Transverse colon (tissue), 4 donors: ENCODE data around the gene RCC2. TPM values are rescaled to one million over a fixed set of nuclear protein-coding genes. Genes with fewer than 3 reads are reported as not detected.

ENCODE experiments used
- DNase-seq: peaks from one replicate; pipeline ENCODE4 v3.0.0-alpha.2; 2019
- H3K27ac ChIP-seq, 4 donors: fragments of 200-600 bp; sonication (generic); 2 replicates each; pipeline ENCODE4 v1.5.1; 2016 to 2018; ENCODE audit warnings: inconsistent platforms in 4 of 4
- H3K27me3 ChIP-seq: fragments of 200-600 bp; sonication (generic); 2 replicates; pipeline ENCODE4 v1.5.1; 2017; ENCODE audit warnings: inconsistent platforms
- H3K36me3 ChIP-seq, 4 donors: fragments of 200-600 bp; sonication (generic); 2 replicates each; pipeline ENCODE4 v1.5.1; 2017 to 2019; ENCODE audit warnings: inconsistent platforms in 4 of 4
- H3K4me1 ChIP-seq, 4 donors: fragments of 200-600 bp; sonication (generic); 2 replicates each; pipeline ENCODE4 v1.5.1; 2017 to 2020; ENCODE audit warnings: inconsistent platforms in 4 of 4
- H3K4me3 ChIP-seq, 4 donors: fragments of 200-600 bp; sonication (generic); 1 replicate in 1 of 4; 2 replicates in 3 of 4; pipeline versions ENCODE4 v1.5.1 to v1.6.1; 2017 to 2019; ENCODE audit warnings: inconsistent platforms in 4 of 4
- H3K9me3 ChIP-seq, 2 donors: fragments of 200-600 bp; sonication (generic); 2 replicates each; pipeline ENCODE4 v1.5.1; 2017 to 2019; ENCODE audit warnings: inconsistent platforms in 2 of 2
- EP300 ChIP-seq: sonication (generic); formaldehyde crosslinking; IDR thresholded peaks from one replicate; pipeline ENCODE4 v1.6.1; 2017; ENCODE audit warnings: antibody characterized with exemption, low read depth
- POLR2A ChIP-seq: fragments of 450-650 bp; IDR thresholded peaks from one replicate; pipeline ENCODE4 v1.6.1; 2016; ENCODE audit warnings: antibody characterized with exemption, mild to moderate bottlenecking, moderate library complexity
- POLR2AphosphoS5 ChIP-seq, 3 donors: sonication (generic); formaldehyde crosslinking; IDR thresholded peaks; one replicate each; pipeline ENCODE4 v1.6.1; 2016; ENCODE audit warnings: antibody characterized with exemption in 3 of 3
- WGBS, 2 donors: methylation state at CpG; one replicate each; pipeline ENCODE4 v1.1.5; 2018; ENCODE audit warnings: low coverage in 1 of 2; 5-methylcytosine and 5-hydroxymethylcytosine counted together
- in situ Hi-C, 4 donors: fragments of 200-750 bp; cut with MboI; loops; one replicate each; pipeline versions ENCODE4 v1.15.0 to v1.15.1; 2017; ENCODE audit warnings: low sequenced_read_pairs in 3 of 4, low pct_ligation_motif_present in 1 of 4, low pct_unique_long_range_greater_than_20kb in 1 of 4
- intact Hi-C: fragments of 100-400 bp; cut with DNase I; formaldehyde crosslinking; loops from one replicate; pipeline ENCODE4 v1.15.1; 2023; ENCODE audit warnings: low total_unique reads
- total RNA-seq, 4 donors: library from RNA; depleted of rRNA; stranded (reverse); fragments of >200 nt; gene quantifications; one replicate each; pipeline ENCODE4 v1.1.0, GENCODE V29; 2016
- TF ChIP-seq, protein P1 (sequence below), 5 experiments: fragments of 200-600 bp in 3 of 5; fragments of 450-650 bp in 2 of 5; sonication (generic) in 3 of 5; IDR thresholded peaks; 1 replicate in 2 of 5; 2 replicates in 3 of 5; pipeline ENCODE4 v1.5.1; 2016 to 2017; ENCODE audit warnings: antibody characterized with exemption in 5 of 5, inconsistent platforms in 3 of 5, mild to moderate bottlenecking in 2 of 5, moderate library complexity in 1 of 5

RCC2 gene
- total RNA-seq, 4 donors from 2014 or later = 22.0 to 82.2 (median 25.3) TPM

DNA sequence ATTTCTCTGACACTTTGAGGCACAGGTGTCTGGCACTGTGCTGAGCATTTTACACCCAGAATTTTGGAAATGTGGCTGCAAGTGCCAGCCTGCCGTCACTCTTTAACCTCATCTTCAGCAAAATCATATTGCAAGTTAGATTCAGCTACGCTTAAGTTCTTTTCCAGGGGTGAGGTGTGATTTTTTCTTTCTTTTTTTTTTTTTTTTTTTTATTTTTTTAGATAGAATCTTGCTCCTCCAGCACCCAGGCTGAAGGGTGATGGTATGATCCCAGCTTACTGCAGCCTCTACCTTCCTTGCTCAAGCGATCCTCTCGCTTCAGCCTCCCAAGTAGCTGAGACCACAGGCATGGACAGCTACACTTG, 2.5 kb upstream of the RCC2 start:
- intact Hi-C loops = no loop called here
- Histone ChIP-seq H3K36me3 (no peaks in the 10 kb centered on the region), H3K27ac (no peak overlapping the region), H3K27me3 (no peaks in the 10 kb centered on the region), H3K9me3 (no peaks in the 10 kb centered on the region), H3K4me1 (peaks cover 6 to 20% (median 10%) of the 10 kb centered on the region in 4 donors), H3K4me3 (no peak overlapping the region)
- TF ChIP-seq, protein P1, sequence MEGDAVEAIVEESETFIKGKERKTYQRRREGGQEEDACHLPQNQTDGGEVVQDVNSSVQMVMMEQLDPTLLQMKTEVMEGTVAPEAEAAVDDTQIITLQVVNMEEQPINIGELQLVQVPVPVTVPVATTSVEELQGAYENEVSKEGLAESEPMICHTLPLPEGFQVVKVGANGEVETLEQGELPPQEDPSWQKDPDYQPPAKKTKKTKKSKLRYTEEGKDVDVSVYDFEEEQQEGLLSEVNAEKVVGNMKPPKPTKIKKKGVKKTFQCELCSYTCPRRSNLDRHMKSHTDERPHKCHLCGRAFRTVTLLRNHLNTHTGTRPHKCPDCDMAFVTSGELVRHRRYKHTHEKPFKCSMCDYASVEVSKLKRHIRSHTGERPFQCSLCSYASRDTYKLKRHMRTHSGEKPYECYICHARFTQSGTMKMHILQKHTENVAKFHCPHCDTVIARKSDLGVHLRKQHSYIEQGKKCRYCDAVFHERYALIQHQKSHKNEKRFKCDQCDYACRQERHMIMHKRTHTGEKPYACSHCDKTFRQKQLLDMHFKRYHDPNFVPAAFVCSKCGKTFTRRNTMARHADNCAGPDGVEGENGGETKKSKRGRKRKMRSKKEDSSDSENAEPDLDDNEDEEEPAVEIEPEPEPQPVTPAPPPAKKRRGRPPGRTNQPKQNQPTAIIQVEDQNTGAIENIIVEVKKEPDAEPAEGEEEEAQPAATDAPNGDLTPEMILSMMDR (IDR thresholded peaks at IDR 0.05) = no peak
- no peak for TF ChIP-seq EP300
- TF ChIP-seq POLR2A = no peak
- no peak for TF ChIP-seq POLR2AphosphoS5 (IDR thresholded peaks at IDR 0.05)
- no peak for DNase-seq
- in situ Hi-C loops = no loop called here
- WGBS, 2 donors = 86% methylated on average over 4 of the region's 4 CpGs; no CpG with 5 or more reads in 1 of the 2 donors

DNA sequence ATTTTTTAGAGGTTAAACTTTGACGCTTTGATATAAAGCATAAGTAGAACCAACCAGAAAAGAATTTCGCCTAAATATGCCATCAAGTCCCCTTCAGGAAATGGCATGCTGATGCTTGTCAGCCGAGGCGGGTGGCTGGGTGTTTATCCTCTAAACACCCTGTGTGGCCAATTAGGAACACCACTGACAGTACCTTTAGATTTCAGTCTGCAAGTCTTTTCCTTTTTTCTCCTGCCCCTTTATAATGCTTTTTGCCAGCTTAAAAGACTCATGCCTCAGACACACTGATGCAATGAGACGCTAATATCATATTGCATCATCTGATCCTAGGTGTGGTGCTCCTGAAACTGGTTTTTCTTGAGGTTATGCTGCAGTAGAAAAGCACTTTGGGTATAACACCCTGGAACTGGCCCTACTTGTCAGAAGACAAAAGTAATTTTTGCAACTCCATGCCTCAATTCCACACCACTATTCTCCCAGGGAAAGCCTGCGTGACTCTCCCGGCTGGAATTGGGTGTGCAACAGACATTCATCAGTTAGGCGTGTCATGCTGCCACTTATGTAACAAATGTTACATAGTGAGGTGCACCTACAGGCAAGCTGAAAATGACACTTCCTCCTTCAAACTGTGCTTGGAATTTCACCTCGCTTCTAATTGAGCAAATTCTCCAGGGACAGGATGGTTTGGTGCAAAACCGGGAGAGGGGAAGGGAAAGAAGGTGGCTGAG, 2.0 kb upstream of the RCC2 start:
- Histone ChIP-seq H3K4me3 (no peak overlapping the region), H3K27me3 (no peaks in the 10 kb centered on the region), H3K36me3 (no peaks in the 10 kb centered on the region), H3K27ac (no peak overlapping the region), H3K9me3 (no peaks in the 10 kb centered on the region), H3K4me1 (peaks cover 8 to 26% (median 16%) of the 10 kb centered on the region in 4 donors)
- 55 to 61% methylated on average over 4 to 10 of the region's 10 CpGs for WGBS, 2 donors
- intact Hi-C loops (no loop called here), in situ Hi-C loops (no loop called here)
- DNase-seq = no peak
- TF ChIP-seq, protein P1 (IDR thresholded peaks at IDR 0.05) = peak in 2 of 5 experiments; percentile 18 to 37
- TF ChIP-seq POLR2AphosphoS5 (IDR thresholded peaks at IDR 0.05) (no peak), EP300 (no peak)

DNA sequence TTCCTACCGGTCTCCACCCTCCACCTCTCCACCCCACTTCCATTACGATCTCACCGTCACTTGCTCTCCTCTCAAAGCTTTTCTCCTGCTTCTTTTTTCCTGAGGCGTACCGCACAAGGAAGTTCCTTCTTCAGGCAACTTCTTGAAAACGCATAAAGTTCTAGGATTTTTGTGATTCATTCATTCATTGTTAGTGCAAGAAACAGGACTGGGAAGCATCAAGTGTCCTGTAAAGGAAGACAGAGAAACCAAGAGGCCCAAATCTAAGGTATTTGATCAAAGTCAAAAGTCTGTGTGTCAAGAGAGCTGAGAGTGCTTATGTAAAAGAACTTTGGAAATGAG, 1.3 kb upstream of the RCC2 start:
- Histone ChIP-seq H3K27ac (no peak overlapping the region), H3K9me3 (no peaks in the 10 kb centered on the region), H3K4me3 (no peak overlapping the region), H3K27me3 (no peaks in the 10 kb centered on the region), H3K36me3 (no peaks in the 10 kb centered on the region), H3K4me1 (peaks cover 8 to 31% (median 18%) of the 10 kb centered on the region in 4 donors)
- DNase-seq = no peak
- TF ChIP-seq POLR2A (no peak), EP300 (no peak), POLR2AphosphoS5 (IDR thresholded peaks at IDR 0.05) (no peak)
- TF ChIP-seq, protein P1 (IDR thresholded peaks at IDR 0.05) = no peak
- intact Hi-C loops (no loop called here), in situ Hi-C loops (no loop called here)
- 83 to 91% methylated on average over 4 to 6 of the region's 6 CpGs for WGBS, 2 donors

DNA sequence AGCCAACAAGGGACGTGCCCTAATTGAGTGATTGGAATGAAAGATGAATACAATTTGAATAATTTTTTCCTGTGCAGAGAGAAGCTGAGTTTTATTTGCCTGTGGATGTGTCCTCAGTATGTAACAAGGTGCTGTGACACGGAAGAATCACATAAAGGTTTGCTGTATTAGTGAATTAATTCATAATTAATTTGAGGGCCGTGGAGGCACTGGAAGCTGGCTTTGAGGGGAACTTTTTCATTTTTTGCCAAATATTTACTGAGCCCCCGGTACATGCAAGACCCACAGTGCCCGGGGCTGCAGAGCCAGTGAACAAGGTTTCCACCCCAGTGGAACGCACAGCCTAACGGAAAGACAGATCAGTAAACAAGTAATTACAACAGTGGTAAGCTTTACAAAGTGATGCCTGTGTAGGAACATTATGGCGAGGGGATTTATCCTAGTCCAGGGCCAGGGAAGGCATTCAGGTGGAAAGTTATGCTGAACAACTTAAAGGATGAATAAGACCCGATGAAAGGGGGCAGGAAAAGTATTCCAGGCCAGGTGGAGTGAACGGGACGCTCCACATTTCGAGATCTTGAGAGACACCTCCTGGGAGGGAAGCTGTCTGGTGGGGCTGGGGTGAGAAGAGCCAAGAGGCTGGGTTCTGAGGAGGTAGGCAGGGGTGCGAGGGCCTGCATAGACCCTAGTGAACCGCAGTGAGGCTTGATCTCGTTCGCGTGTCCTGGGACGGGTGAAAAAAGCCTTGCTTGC, 773 bp upstream of the RCC2 start:
- DNase-seq = no peak
- H3K27ac ChIP-seq = peak overlapping the region; percentile 72 to 87 (median 82)
- no peaks in the 10 kb centered on the region for H3K27me3 ChIP-seq
- in situ Hi-C loops (no loop called here), intact Hi-C loops (no loop called here)
- no peaks in the 10 kb centered on the region for H3K36me3 ChIP-seq
- 51 to 59% methylated on average over 8 to 18 of the region's 18 CpGs for WGBS, 2 donors
- no peaks in the 10 kb centered on the region for H3K9me3 ChIP-seq
- peak overlapping the region in 3 of 4 donors; percentile 26 to 97 (median 72) for H3K4me3 ChIP-seq
- TF ChIP-seq, protein P1 (IDR thresholded peaks at IDR 0.05) = no peak
- TF ChIP-seq EP300 (no peak), POLR2A (no peak), POLR2AphosphoS5 (IDR thresholded peaks at IDR 0.05) (no peak)
- peaks cover 8 to 36% (median 19%) of the 10 kb centered on the region in 4 donors for H3K4me1 ChIP-seq
